GM19467 (cell line): ENCODE measurements around the gene TMCC2.

Source experiments
- ATAC-seq: cut with Tn5 transposase; IDR thresholded peaks from one replicate; pipeline ENCODE4 v1.9.1; 2021; ENCODE audit warnings: mild to moderate bottlenecking, moderate library complexity; ENCODE audit not compliant: unreplicated experiment

The TMCC2 gene

GRCh38 chr1:205319081-205320018, 91.6 kb downstream of the TMCC2 start:
- no peak for ATAC-seq

GRCh38 chr1:205321162-205321958, 93.6 kb downstream of the TMCC2 start, which contains the start of gene NUAK2:
NUAK2 (minus strand) TSS chr1:205321745; CDS start chr1:205321628, 117 bp downstream.
- ATAC-seq, result no peak

GRCh38 chr1:205321959-205322283, 94.2 kb downstream of the TMCC2 start:
- no peak for ATAC-seq
